ENCODE data around the gene PHKA2. TPM values are rescaled to one million over a fixed set of nuclear protein-coding genes. Genes with fewer than 3 reads are reported as not detected.

PHKA2 gene
- total and polyA plus RNA-seq, 2 donors (not counting 1 experiment from before 2014, with no cell fraction given) = 7.9 to 8.3 TPM

DNA sequence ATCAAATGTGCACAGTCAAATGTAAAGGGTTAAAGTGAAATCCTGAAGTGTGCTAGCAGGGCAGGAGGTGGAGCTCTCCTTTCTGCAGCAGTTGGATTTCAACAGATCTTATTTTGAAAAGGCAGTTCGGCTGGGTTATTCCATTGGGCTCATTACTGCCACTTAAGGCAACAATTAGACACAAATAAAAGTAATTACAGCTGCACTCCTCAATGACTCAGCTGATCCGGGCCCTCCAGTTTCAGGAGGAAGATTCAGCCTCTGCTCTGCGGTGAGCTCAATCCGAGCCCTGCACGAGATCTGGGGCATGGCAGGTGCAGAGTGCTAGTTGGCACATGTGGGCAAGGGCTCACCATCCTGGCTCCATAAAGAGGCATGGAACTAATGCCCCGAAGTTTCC is 85.4 kb downstream of the PHKA2 start:
- Histone ChIP-seq H3K27me3 (ENCODE audit: control insufficient read depth, insufficient read depth, low read length) (no peaks in the 10 kb centered on the region), H3K4me1 (ENCODE audit: control insufficient read depth, extremely low read depth, insufficient read depth, low read length) (peaks cover 4% of the 10 kb centered on the region), H3K4me3 (replicated peaks in 1 of 4; ENCODE audit: control extremely low read depth in 1 of 4, insufficient read depth in 1 of 4, low read depth in 3 of 4, low read length in 4 of 4) (no peak overlapping the region), H2AFZ (ENCODE audit: low read length) (no peak overlapping the region), H3K79me2 (ENCODE audit: control insufficient read depth, insufficient read depth, low read length) (no peaks in the 10 kb centered on the region), H3K9me3 (ENCODE audit: control insufficient read depth, insufficient read depth, low read depth, low read length) (no peaks in the 10 kb centered on the region), H3K9ac (ENCODE audit: insufficient read depth, low read length) (no peak overlapping the region), H3K4me2 (ENCODE audit: extremely low read depth, insufficient read depth, low read length) (no peak overlapping the region), H3K27ac (ENCODE audit: insufficient read depth, low read length) (no peak overlapping the region), H3K36me3 (ENCODE audit: control insufficient read depth, insufficient read depth, low read length) (no peaks in the 10 kb centered on the region), H4K20me1 (ENCODE audit: control insufficient read depth, extremely low read depth, insufficient read depth, low read length) (no peaks in the 10 kb centered on the region)
- no peak for TF ChIP-seq EZH2 (IDR thresholded peaks at IDR 0.05; ENCODE audit: low read length, missing control alignments)
- TF ChIP-seq, protein P1, sequence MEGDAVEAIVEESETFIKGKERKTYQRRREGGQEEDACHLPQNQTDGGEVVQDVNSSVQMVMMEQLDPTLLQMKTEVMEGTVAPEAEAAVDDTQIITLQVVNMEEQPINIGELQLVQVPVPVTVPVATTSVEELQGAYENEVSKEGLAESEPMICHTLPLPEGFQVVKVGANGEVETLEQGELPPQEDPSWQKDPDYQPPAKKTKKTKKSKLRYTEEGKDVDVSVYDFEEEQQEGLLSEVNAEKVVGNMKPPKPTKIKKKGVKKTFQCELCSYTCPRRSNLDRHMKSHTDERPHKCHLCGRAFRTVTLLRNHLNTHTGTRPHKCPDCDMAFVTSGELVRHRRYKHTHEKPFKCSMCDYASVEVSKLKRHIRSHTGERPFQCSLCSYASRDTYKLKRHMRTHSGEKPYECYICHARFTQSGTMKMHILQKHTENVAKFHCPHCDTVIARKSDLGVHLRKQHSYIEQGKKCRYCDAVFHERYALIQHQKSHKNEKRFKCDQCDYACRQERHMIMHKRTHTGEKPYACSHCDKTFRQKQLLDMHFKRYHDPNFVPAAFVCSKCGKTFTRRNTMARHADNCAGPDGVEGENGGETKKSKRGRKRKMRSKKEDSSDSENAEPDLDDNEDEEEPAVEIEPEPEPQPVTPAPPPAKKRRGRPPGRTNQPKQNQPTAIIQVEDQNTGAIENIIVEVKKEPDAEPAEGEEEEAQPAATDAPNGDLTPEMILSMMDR (conservative IDR thresholded peaks at IDR 0.05 in 1 of 2, IDR thresholded peaks at IDR 0.05 in 1 of 2; ENCODE audit: low read depth in 1 of 2, low read length in 2 of 2) = no peak
- DNase-seq (ENCODE audit: low read depth in 2 of 2) = no peak

DNA sequence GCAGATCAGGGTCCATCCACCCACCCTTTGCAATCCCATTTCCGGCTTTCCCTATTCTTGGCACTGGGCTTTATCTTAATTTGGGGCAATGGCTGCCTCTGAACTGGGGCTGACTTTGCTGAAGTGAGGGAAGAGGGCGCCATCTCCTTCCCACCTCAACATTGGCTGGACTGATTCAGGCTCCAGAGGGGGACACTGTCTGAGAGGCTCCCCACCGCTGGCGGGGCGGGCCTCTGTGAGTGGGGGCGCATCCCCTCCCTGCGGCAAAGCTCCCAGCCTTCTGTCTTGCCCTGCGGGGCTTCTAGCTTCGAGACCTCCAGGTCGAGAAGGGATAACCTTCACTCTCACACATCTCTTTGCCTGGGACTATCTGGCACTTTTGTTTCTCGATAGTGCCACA is 85.8 kb downstream of the PHKA2 start:
- Histone ChIP-seq H3K4me1 (ENCODE audit: control insufficient read depth, extremely low read depth, insufficient read depth, low read length) (peaks cover 4% of the 10 kb centered on the region), H3K9me3 (ENCODE audit: control insufficient read depth, insufficient read depth, low read depth, low read length) (no peaks in the 10 kb centered on the region), H4K20me1 (ENCODE audit: control insufficient read depth, extremely low read depth, insufficient read depth, low read length) (no peaks in the 10 kb centered on the region), H3K36me3 (ENCODE audit: control insufficient read depth, insufficient read depth, low read length) (no peaks in the 10 kb centered on the region), H3K4me2 (ENCODE audit: extremely low read depth, insufficient read depth, low read length) (no peak overlapping the region), H3K27ac (ENCODE audit: insufficient read depth, low read length) (no peak overlapping the region), H3K79me2 (ENCODE audit: control insufficient read depth, insufficient read depth, low read length) (no peaks in the 10 kb centered on the region), H2AFZ (ENCODE audit: low read length) (no peak overlapping the region), H3K4me3 (replicated peaks in 1 of 4; ENCODE audit: control extremely low read depth in 1 of 4, insufficient read depth in 1 of 4, low read depth in 3 of 4, low read length in 4 of 4) (no peak overlapping the region), H3K9ac (ENCODE audit: insufficient read depth, low read length) (no peak overlapping the region), H3K27me3 (ENCODE audit: control insufficient read depth, insufficient read depth, low read length) (no peaks in the 10 kb centered on the region)
- no peak for TF ChIP-seq EZH2 (IDR thresholded peaks at IDR 0.05; ENCODE audit: low read length, missing control alignments)
- TF ChIP-seq, protein P1 (conservative IDR thresholded peaks at IDR 0.05 in 1 of 2, IDR thresholded peaks at IDR 0.05 in 1 of 2; ENCODE audit: low read depth in 1 of 2, low read length in 2 of 2) = no peak
- DNase-seq (ENCODE audit: low read depth in 2 of 2) = no peak

DNA sequence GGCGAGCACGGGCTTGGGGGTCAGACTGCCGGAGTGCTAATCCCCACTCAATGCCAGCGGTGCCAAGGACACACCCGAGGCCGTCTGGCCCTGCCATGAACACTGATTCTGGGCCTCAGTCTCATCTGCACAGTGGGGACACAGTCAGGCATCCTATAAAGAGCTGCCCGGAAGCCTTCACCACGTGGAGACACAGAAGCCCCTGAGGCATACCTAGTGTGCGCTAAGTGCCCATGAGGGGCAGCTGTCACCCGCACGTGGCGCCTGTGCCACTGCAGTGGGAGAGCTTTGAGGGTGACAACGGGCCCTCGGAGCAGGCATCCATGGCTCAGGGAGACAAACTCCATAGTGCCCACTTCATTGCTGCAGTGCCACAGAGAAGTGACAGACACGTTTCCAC is 86.3 kb downstream of the PHKA2 start:
- Histone ChIP-seq H3K36me3 (ENCODE audit: control insufficient read depth, insufficient read depth, low read length) (no peaks in the 10 kb centered on the region), H3K4me2 (ENCODE audit: extremely low read depth, insufficient read depth, low read length) (no peak overlapping the region), H3K9ac (ENCODE audit: insufficient read depth, low read length) (no peak overlapping the region), H2AFZ (ENCODE audit: low read length) (no peak overlapping the region), H3K27me3 (ENCODE audit: control insufficient read depth, insufficient read depth, low read length) (no peaks in the 10 kb centered on the region), H3K27ac (ENCODE audit: insufficient read depth, low read length) (no peak overlapping the region), H4K20me1 (ENCODE audit: control insufficient read depth, extremely low read depth, insufficient read depth, low read length) (no peaks in the 10 kb centered on the region), H3K79me2 (ENCODE audit: control insufficient read depth, insufficient read depth, low read length) (no peaks in the 10 kb centered on the region), H3K9me3 (ENCODE audit: control insufficient read depth, insufficient read depth, low read depth, low read length) (no peaks in the 10 kb centered on the region), H3K4me3 (replicated peaks in 1 of 4; ENCODE audit: control extremely low read depth in 1 of 4, insufficient read depth in 1 of 4, low read depth in 3 of 4, low read length in 4 of 4) (no peak overlapping the region), H3K4me1 (ENCODE audit: control insufficient read depth, extremely low read depth, insufficient read depth, low read length) (peaks cover 4% of the 10 kb centered on the region)
- TF ChIP-seq, protein P1 (conservative IDR thresholded peaks at IDR 0.05 in 1 of 2, IDR thresholded peaks at IDR 0.05 in 1 of 2; ENCODE audit: low read depth in 1 of 2, low read length in 2 of 2) = no peak
- TF ChIP-seq EZH2 (IDR thresholded peaks at IDR 0.05; ENCODE audit: low read length, missing control alignments) = no peak
- no peak for DNase-seq (ENCODE audit: low read depth in 2 of 2)

Measured in fibroblast of lung (primary cell).